Brain pericyte (primary cell): ENCODE measurements around the gene RSPH10B2.
"Not testable (repeated sequence)": the region's sequence is repeated elsewhere in the genome, so short reads cannot be mapped to it uniquely, and the experiment has no call there.

Experiments used
- DNase-seq: peaks from one replicate; pipeline ENCODE4 v3.0.0-alpha.2; 2012; ENCODE audit warnings: low read depth, low spot score

Gene RSPH10B2

DNA sequence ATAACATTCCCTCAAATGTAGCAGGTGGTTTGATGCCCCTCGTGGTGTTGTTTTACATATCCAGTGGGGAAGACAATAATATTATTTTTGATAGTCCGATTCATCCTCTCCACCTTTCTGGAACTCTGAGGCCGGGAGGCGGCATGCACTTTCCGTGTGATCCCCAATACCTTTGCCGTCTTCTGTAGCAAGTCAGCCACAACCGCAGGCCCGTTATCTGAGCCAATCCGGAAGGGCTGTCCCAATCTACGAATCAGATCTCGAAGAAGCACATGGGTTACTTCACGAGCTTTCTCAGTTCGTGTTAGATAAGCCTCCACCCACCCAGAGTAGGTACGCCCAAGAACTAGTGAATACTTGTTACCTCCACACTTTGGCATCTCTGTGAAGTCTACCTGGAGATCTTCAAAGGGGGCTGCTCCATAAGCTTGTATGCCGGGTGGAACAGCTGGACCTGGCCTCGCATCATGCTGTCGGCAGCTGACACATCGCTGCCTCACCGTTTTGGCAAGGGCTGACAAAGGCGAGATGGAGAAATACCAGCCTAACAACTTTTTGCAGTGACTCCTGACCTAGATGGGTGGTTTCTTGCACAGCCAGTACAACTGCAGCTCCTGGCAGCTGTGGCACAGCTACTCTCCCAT lies 88.5 kb downstream of the RSPH10B2 start:
- not testable (repeated sequence) for DNase-seq

DNA sequence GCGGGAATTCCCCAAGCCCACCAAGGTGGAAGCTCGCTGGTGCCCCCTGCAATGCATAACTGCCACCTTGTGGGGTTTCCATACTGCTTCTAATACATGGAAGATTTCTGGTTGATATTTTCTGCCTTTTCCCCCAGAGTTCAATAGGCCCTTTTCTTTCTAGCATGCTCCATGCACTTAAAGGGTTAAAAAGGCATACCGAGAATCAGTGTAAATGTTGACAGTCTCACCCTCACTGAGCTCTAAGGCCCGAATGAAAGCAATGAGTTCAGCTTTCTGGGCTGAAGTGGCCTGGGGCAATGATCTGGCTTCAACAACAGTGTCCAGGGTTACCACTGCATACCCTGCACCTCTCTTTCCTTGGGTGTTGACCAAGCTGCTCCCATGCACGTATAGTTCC lies 89.2 kb downstream of the RSPH10B2 start:
- not testable (repeated sequence) for DNase-seq

DNA sequence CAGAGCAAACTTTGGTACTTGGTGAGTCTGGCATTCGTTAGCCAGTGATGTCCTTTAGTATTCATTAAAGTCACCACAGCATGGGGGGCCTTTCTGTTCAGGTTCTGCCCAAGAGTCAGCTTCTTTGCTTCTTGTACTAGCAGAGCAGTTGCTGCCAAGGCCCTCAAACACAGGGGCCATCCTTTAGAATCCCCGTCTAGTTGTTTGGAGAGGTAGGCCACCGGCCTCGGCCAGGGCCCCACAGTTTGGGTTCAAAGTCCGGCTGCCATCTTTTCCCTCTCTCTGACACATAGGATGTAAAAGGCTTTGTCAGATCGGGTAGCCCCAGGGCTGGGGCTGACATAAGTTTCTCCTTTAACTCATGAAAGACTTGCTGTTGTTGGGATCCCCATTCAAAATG lies 89.8 kb downstream of the RSPH10B2 start:
- not testable (repeated sequence) for DNase-seq

DNA sequence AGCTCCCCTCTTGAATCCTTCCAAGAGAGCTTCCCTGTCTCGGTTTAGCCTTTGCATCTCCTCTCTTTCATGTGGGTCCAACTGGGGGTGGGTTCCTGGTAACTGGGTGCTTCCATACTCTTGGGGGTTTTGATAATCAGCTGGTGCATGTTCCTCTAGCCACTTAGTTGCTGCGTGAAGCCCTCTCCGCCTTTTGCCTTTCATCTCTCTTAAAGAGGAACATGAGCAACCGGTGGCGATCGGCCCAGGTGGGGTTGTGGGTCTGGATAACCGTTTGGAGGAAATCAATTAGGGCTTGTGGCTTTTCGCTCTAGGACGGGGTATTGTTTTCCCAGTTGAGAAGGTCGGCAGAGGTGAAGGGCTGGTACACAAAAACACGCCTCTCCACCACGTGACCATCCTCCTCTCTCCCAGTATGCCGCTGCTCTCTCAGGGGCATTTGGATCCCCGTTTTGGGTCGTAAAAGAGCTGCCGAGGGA lies 92.1 kb downstream of the RSPH10B2 start:
- DNase-seq: not testable (repeated sequence)

DNA sequence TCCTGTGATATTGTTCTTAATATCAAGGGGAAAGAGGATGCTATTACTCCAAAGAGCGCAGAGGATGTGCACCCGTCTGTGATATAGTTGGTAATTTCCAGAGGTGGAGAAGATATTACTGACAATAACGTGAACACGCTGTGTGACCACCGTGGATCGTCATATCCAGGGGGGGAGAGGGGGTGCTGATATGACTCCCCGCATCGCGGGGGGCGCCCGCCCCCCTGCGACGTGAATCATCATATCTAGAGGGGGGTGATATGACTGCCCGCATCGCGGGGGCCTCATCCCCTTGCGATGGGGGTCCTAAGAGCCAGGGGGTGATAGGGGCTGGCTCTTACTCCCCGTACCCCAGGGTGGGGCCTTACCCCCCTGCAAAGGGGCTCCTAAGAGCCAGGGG lies 93.8 kb downstream of the RSPH10B2 start:
- DNase-seq: not testable (repeated sequence)
